Measurements from ENCODE around the gene HEPACAM2.

DNA sequence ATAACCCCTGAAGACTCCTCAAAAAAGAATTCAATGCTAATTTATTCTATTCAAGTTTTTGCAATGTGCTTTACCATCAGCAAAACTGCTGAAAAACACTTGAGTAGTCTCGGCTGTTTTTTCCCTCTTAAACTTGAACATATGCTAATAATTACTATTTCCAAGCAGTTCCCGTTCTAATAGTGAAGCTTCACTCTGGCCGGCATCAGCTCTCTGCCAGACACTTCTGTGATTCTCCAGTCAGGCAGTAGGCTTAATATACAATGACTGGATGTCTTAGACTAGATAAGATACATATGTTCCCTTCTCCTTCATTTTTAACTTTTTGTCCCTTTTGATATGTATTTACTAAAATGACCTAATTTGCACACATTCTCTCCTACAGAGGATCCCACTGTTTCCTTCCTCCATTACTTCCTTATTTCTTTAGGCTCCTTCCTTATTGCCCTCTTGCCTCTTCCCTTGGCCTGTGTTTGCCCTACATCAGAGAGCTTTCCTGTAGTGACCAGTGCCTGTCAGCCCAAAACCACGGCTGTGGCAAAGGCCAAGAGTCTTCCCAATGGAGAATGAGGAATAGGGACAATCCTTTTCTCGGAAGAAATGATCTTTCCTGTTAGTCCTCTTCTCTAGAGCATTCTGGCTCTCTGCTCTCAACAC lies 23.5 kb downstream of the HEPACAM2 start:
- TF ChIP-seq, protein P1, sequence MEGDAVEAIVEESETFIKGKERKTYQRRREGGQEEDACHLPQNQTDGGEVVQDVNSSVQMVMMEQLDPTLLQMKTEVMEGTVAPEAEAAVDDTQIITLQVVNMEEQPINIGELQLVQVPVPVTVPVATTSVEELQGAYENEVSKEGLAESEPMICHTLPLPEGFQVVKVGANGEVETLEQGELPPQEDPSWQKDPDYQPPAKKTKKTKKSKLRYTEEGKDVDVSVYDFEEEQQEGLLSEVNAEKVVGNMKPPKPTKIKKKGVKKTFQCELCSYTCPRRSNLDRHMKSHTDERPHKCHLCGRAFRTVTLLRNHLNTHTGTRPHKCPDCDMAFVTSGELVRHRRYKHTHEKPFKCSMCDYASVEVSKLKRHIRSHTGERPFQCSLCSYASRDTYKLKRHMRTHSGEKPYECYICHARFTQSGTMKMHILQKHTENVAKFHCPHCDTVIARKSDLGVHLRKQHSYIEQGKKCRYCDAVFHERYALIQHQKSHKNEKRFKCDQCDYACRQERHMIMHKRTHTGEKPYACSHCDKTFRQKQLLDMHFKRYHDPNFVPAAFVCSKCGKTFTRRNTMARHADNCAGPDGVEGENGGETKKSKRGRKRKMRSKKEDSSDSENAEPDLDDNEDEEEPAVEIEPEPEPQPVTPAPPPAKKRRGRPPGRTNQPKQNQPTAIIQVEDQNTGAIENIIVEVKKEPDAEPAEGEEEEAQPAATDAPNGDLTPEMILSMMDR (IDR thresholded peaks at IDR 0.05) = no peak
- no peak for TF ChIP-seq POLR2A (IDR thresholded peaks at IDR 0.05)
